ENCODE data around the gene PCDHA6. TPM values are rescaled to one million over a fixed set of nuclear protein-coding genes. Genes with fewer than 3 reads are reported as not detected.
A peak's percentile ranks its signal among the peaks of the same experiment; 100 is the strongest.
"Not testable (repeated sequence)": the region's sequence is repeated elsewhere in the genome, so short reads cannot be mapped to it uniquely, and the experiment has no call there.

The PCDHA6 gene
- total RNA-seq, 1 donor from 2014 or later = 0.50 TPM

DNA sequence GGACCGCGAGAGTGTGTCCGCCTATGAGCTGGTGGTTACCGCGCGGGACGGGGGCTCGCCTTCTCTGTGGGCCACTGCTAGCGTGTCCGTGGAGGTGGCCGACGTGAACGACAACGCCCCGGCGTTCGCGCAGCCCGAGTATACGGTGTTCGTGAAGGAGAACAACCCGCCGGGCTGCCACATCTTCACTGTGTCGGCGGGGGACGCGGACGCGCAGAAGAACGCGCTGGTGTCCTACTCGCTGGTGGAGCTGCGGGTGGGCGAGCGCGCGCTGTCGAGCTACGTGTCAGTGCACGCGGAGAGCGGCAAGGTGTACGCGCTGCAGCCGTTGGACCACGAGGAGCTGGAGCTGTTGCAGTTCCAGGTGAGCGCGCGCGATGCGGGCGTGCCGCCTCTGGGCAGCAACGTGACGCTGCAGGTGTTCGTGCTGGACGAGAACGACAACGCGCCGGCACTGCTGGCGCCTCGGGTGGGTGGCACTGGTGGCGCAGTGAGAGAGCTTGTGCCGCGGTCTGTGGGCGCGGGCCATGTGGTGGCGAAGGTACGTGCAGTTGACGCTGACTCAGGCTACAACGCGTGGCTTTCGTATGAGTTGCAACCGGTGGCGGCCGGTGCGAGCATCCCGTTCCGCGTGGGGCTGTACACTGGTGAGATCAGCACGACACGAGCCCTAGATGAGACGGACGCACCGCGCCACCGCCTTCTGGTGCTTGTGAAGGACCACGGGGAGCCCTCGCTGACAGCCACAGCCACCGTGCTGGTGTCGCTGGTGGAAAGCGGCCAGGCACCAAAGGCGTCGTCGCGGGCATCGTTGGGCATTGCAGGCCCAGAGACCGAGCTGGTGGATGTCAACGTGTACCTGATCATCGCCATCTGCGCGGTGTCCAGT lies 8.1 kb downstream of the PCDHA6 start:
- H3K27ac ChIP-seq = no peak overlapping the region
- no peaks in the 10 kb centered on the region for H3K4me1 ChIP-seq
- intact Hi-C loops (cut with DNase I) = no loop called here
- DNase-seq (no peak), ATAC-seq (no peak)
- H3K9me3 ChIP-seq = peaks cover 8% of the 10 kb centered on the region
- H3K36me3 ChIP-seq = no peaks in the 10 kb centered on the region
- no peak overlapping the region for H3K4me3 ChIP-seq
- H3K27me3 ChIP-seq (ENCODE audit: low read depth) = peaks cover 23% of the 10 kb centered on the region
- TF ChIP-seq, protein P1, sequence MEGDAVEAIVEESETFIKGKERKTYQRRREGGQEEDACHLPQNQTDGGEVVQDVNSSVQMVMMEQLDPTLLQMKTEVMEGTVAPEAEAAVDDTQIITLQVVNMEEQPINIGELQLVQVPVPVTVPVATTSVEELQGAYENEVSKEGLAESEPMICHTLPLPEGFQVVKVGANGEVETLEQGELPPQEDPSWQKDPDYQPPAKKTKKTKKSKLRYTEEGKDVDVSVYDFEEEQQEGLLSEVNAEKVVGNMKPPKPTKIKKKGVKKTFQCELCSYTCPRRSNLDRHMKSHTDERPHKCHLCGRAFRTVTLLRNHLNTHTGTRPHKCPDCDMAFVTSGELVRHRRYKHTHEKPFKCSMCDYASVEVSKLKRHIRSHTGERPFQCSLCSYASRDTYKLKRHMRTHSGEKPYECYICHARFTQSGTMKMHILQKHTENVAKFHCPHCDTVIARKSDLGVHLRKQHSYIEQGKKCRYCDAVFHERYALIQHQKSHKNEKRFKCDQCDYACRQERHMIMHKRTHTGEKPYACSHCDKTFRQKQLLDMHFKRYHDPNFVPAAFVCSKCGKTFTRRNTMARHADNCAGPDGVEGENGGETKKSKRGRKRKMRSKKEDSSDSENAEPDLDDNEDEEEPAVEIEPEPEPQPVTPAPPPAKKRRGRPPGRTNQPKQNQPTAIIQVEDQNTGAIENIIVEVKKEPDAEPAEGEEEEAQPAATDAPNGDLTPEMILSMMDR (IDR thresholded peaks at IDR 0.05) = no peak

DNA sequence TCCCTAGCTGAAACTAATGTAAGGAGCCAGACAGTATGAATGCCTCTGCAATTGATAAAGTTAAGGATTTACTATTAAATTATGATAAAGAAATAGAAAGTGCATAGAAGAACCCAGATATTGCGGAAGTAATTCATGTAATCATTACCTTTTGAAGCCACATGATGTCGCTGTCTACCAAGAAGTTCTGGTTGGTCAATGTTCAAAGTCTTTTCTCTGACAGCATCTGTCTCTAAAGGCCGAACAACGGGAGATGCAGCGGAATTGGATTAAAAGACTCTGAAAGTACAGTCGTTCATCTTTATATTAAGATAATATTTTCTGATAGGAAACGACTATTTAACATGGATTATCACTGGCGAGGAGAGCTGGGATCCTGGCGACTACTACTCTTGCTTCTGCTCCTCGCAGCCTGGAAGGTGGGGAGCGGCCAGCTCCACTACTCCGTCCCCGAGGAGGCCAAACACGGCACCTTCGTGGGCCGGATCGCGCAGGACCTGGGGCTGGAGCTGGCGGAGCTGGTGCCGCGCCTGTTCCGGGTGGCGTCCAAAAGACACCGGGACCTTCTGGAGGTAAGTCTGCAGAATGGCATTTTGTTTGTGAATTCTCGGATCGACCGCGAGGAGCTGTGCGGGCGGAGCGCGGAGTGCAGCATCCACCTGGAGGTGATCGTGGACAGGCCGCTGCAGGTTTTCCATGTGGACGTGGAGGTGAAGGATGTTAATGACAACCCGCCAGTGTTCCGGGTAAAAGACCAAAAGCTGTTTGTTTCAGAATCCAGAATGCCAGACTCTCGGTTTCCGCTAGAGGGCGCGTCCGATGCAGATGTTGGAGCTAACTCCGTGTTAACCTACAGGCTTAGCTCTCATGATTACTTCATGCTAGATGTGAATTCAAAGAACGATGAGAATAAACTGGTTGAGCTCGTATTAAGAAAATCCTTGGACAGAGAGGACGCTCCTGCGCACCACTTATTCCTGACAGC lies 13.5 kb downstream of the PCDHA6 start, which contains the start of gene PCDHA8:
Gene PCDHA8 (plus strand): TSS at position 210 of the 985 bp plus-strand sequence. CDS start 135 bp downstream, at position 345.
- ATAC-seq = no peak
- intact Hi-C loops (cut with DNase I) = no loop called here
- TF ChIP-seq, protein P1 (IDR thresholded peaks at IDR 0.05) = peak; percentile 10

DNA sequence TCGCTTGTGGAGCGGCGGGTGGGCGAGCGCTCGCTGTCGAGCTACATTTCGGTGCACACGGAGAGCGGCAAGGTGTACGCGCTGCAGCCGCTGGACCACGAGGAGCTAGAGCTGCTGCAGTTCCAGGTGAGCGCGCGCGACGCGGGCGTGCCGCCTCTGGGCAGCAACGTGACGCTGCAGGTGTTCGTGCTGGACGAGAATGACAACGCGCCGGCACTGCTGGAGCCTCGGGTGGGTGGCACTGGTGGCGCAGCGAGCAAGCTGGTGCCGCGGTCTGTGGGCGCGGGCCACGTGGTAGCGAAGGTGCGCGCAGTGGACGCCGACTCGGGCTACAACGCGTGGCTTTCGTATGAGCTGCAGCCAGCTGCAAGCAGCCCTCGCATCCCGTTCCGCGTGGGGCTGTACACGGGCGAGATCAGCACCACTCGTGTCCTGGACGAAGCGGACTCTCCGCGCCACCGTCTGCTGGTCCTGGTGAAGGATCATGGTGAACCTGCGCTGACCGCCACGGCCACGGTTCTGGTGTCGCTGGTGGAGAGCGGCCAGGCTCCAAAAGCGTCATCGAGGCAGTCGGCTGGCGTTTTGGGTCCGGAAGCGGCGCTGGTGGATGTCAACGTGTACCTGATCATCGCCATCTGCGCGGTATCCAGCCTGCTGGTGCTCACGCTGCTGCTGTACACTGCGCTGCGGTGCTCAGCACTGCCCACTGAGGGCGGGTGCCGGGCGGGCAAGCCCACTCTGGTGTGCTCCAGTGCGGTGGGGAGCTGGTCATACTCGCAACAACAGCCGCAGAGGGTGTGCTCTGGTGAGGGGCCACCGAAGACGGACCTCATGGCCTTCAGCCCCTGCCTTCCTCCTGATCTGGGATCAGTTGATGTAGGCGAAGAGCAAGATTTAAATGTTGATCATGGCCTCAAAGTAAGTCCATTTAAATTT lies 15.3 kb downstream of the PCDHA6 start:
- intact Hi-C loops (cut with DNase I) = no loop called here
- no peak for DNase-seq
- ATAC-seq = no peak
- TF ChIP-seq, protein P1 (IDR thresholded peaks at IDR 0.05) = no peak
- no peaks in the 10 kb centered on the region for H3K36me3 ChIP-seq
- H3K4me3 ChIP-seq = no peak overlapping the region
- H3K27me3 ChIP-seq (ENCODE audit: low read depth) = peaks cover 21% of the 10 kb centered on the region
- H3K27ac ChIP-seq = no peak overlapping the region
- H3K4me1 ChIP-seq = no peaks in the 10 kb centered on the region
- peaks cover 13% of the 10 kb centered on the region for H3K9me3 ChIP-seq

More for the DNA sequence above, 13.5 kb downstream of the PCDHA6 start, which contains the start of gene PCDHA8:
- DNase-seq = no peak
- H3K4me3 ChIP-seq = no peak within 1 kb of the TSS
- H3K27ac ChIP-seq = no peak within 1 kb of the TSS
- H3K27me3 ChIP-seq (ENCODE audit: low read depth) = peaks cover 23% of the 10 kb centered on the region
- H3K9me3 ChIP-seq = peaks cover 13% of the 10 kb centered on the region
- H3K4me1 ChIP-seq = no peaks in the 10 kb centered on the region
- no peaks in the 10 kb centered on the region for H3K36me3 ChIP-seq

DNA sequence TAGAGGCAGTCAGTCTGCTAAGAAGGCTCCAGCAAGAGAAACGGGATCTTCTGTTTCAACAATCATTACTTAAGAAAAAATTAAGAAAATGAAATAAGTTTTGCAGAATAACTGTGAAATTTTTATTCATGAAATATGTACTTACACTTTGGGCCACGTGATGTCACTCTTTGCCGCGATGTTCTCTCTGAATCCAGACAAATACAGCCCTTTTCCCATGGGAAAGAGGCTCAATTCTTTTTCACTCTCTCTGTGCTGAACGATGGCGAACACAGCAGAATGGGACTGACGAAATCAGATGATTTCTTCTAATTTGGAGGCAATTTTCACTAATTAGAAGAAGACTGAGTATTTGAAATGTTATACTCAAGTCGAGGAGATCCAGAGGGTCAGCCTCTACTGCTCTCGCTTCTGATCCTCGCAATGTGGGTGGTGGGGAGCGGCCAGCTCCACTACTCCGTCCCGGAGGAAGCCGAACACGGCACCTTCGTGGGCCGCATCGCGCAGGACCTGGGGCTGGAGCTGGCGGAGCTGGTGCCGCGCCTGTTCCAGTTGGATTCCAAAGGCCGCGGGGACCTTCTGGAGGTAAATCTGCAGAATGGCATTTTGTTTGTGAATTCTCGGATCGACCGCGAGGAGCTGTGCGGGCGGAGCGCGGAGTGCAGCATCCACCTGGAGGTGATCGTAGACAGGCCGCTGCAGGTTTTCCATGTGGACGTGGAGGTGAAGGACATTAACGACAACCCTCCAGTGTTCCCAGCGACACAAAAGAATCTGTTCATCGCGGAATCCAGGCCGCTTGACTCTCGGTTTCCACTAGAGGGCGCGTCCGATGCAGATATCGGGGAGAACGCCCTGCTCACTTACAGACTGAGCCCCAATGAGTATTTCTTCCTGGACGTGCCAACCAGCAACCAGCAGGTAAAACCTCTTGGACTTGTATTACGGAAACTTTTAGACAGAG lies 20.7 kb downstream of the PCDHA6 start, which contains the start of gene PCDHA9:
Gene PCDHA9 (plus strand): TSS at position 244 of the 964 bp plus-strand sequence. CDS start 114 bp downstream, at position 358.
- H3K27me3 ChIP-seq (ENCODE audit: low read depth) = peaks cover 25% of the 10 kb centered on the region
- H3K36me3 ChIP-seq; intact Hi-C loops (cut with DNase I); ATAC-seq; H3K9me3 ChIP-seq; H3K4me1 ChIP-seq; H3K27ac ChIP-seq; H3K4me3 ChIP-seq; DNase-seq: not testable (repeated sequence)

DNA sequence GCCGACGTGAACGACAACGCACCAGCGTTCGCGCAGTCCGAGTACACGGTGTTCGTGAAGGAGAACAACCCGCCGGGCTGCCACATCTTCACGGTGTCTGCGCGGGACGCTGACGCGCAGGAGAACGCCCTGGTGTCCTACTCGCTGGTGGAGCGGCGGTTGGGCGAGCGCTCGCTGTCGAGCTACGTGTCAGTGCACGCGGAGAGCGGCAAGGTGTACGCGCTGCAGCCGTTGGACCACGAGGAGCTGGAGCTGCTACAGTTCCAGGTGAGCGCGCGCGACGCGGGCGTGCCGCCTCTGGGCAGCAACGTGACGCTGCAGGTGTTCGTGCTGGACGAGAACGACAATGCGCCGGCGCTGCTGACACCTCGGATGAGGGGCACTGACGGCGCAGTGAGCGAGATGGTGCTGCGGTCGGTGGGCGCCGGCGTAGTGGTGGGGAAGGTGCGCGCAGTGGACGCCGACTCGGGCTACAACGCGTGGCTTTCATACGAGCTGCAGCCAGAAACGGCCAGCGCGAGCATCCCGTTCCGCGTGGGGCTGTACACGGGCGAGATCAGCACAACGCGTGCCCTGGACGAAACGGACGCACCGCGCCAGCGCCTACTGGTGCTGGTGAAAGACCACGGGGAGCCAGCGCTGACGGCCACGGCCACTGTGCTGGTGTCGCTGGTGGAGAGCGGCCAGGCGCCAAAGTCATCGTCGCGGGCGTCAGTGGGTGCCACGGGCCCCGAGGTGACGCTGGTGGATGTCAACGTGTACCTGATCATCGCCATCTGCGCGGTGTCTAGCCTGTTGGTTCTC lies 22.3 kb downstream of the PCDHA6 start:
- H3K4me1 ChIP-seq; H3K4me3 ChIP-seq; H3K27ac ChIP-seq; ATAC-seq; H3K36me3 ChIP-seq; DNase-seq; intact Hi-C loops (cut with DNase I); H3K9me3 ChIP-seq: not testable (repeated sequence)
- H3K27me3 ChIP-seq (ENCODE audit: low read depth) = peaks cover 22% of the 10 kb centered on the region

Data from lower lobe of right lung (tissue), 2 donors.